ENCODE data around the gene TSPOAP1.

DNA sequence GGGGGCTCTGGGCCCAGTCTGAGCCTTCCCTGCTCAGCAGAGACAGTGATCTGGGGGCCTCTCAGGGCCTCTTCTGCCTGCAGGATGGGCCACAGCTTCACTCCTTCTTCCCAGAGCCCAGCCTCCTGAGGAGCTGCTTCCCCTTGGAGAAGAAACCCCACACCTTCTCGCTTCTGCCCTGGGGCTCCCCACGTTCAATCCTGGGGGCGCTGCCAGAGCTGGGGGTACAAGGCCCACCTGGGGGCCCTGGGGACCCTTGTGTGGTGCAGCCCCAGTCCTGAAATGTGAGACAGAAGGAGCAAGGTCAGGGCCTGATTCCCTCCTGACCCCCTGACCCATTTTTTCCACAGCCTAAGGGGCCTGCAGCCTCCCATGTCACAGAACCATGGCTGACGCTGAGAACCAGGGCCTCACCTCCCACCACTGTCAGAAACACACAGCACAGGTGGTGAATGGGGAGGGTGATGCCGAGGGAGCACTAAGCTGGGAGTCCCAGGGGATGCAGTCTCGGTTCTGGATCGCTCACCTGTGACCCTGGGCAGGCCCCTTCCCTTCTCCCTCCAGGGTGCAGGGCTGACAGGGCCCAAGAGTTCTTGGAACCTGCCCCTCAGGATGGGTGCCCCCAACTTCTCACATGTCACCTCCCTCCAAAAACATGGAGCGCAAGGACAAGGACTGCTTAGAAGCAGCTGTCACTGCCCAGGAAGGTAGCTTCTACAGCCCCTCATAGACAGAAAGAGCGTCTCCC lies 26.2 kb downstream of the TSPOAP1 start:
- TF ChIP-seq CTCF (IDR thresholded peaks at IDR 0.05; ENCODE audit: poor library complexity) (no peak), EZH2 (IDR thresholded peaks at IDR 0.05; ENCODE audit: borderline replicate concordance) (no peak), EZH2phosphoT487 (IDR thresholded peaks at IDR 0.05; ENCODE audit: low read depth, severe bottlenecking, unreplicated experiment) (no peak)

All from hepatocyte (in vitro differentiated cells).